Mesenchymal stem cell (in vitro differentiated cells and primary cell): ENCODE results near the gene ARHGAP19.

ENCODE experiments used
- DNase-seq: peaks from one replicate; pipeline ENCODE4 v3.0.0-alpha.2; 2013
- H2AFZ ChIP-seq: one replicate; pipeline ENCODE4 v1.6.1; 2013; ENCODE audit warnings: low read depth, mild to moderate bottlenecking, control low read depth, inconsistent platforms, low read length, moderate library complexity
- H2AK5ac ChIP-seq: 2 replicates; pipeline ENCODE4 v1.6.1; 2013; ENCODE audit warnings: low read length, moderate library complexity, mild to moderate bottlenecking, inconsistent platforms; ENCODE audit not compliant: severe bottlenecking
- H2BK120ac ChIP-seq: one replicate; pipeline ENCODE4 v1.6.1; 2013; ENCODE audit warnings: low read depth, mild to moderate bottlenecking, inconsistent platforms, low read length, moderate library complexity
- H2BK12ac ChIP-seq, 2 experiments: one replicate each; pipeline ENCODE4 v1.6.1; 2013; ENCODE audit warnings: inconsistent platforms in 2 of 2, low read length in 2 of 2, mild to moderate bottlenecking in 2 of 2, moderate library complexity in 2 of 2, control low read depth in 1 of 2
- H2BK15ac ChIP-seq: one replicate; pipeline ENCODE4 v1.6.1; 2013; ENCODE audit warnings: mild to moderate bottlenecking, low read depth, inconsistent platforms; ENCODE audit not compliant: poor library complexity, severe bottlenecking
- H2BK5ac ChIP-seq: 2 replicates; pipeline ENCODE4 v1.6.1; 2013; ENCODE audit warnings: low read depth, mild to moderate bottlenecking, low read length, control low read depth, inconsistent platforms; ENCODE audit not compliant: poor library complexity, severe bottlenecking
- H3K14ac ChIP-seq, 2 experiments: one replicate each; pipeline ENCODE4 v1.6.1; 2013; ENCODE audit warnings: inconsistent platforms in 2 of 2, low read length in 2 of 2, control low read depth in 1 of 2, mild to moderate bottlenecking in 1 of 2, moderate library complexity in 1 of 2
- H3K18ac ChIP-seq, 2 experiments: one replicate each; pipeline ENCODE4 v1.6.1; 2013; ENCODE audit warnings: inconsistent platforms in 2 of 2, low read length in 2 of 2, control low read depth in 1 of 2, low read depth in 1 of 2, mild to moderate bottlenecking in 1 of 2
- H3K23ac ChIP-seq, 2 experiments: one replicate each; pipeline ENCODE4 v1.6.1; 2013; ENCODE audit warnings: inconsistent platforms in 2 of 2, low read length in 2 of 2, mild to moderate bottlenecking in 2 of 2, moderate library complexity in 2 of 2, control low read depth in 1 of 2
- H3K27ac ChIP-seq: 2 replicates; pipeline ENCODE4 v1.5.1; 2013; ENCODE audit warnings: mild to moderate bottlenecking, moderate library complexity, low read length, control low read depth, inconsistent platforms; ENCODE audit not compliant: poor library complexity, severe bottlenecking
- H3K27me3 ChIP-seq, 2 experiments: 2 replicates each; pipeline versions ENCODE4 v1.6.1 to v1.7.0; 2013; ENCODE audit warnings: low read length in 2 of 2, mild to moderate bottlenecking in 2 of 2, moderate library complexity in 2 of 2, control low read depth in 1 of 2, inconsistent platforms in 1 of 2; ENCODE audit not compliant: control insufficient read depth in 1 of 2, insufficient read depth in 1 of 2
- H3K36me3 ChIP-seq, 2 experiments: 2 replicates each; pipeline versions ENCODE4 v1.6.1 to v1.7.0; 2013; ENCODE audit warnings: low read length in 2 of 2, control low read depth in 1 of 2, inconsistent platforms in 1 of 2, low read depth in 1 of 2, mild to moderate bottlenecking in 1 of 2; ENCODE audit not compliant: insufficient read depth in 2 of 2, control insufficient read depth in 1 of 2
- H3K4ac ChIP-seq, 2 experiments: one replicate each; pipeline ENCODE4 v1.6.1; 2013; ENCODE audit warnings: inconsistent platforms in 2 of 2, low read length in 2 of 2, mild to moderate bottlenecking in 2 of 2, moderate library complexity in 2 of 2, control low read depth in 1 of 2, low read depth in 1 of 2
- H3K4me1 ChIP-seq: 2 replicates; pipeline ENCODE4 v1.6.1; 2013; ENCODE audit warnings: low read depth, low read length, control low read depth; ENCODE audit not compliant: control insufficient read depth, insufficient read depth
- H3K4me2 ChIP-seq: 2 replicates; pipeline ENCODE4 v1.6.1; 2013; ENCODE audit warnings: low read length, mild to moderate bottlenecking, inconsistent platforms; ENCODE audit not compliant: poor library complexity, severe bottlenecking
- H3K4me3 ChIP-seq, 2 experiments: 2 replicates each; pipeline versions ENCODE4 v1.5.1 to v1.7.0; 2013; ENCODE audit warnings: low read length in 2 of 2, mild to moderate bottlenecking in 2 of 2, control low read depth in 1 of 2, low read depth in 1 of 2; ENCODE audit not compliant: insufficient read depth in 1 of 2
- H3K79me1 ChIP-seq: replicated peaks from 2 replicates; pipeline ENCODE4 v1.6.1; 2013; ENCODE audit warnings: mild to moderate bottlenecking, control low read depth, low read length, inconsistent platforms; ENCODE audit not compliant: poor library complexity, severe bottlenecking
- H3K9ac ChIP-seq: 2 replicates; pipeline ENCODE4 v1.7.0; 2013; ENCODE audit warnings: mild to moderate bottlenecking, low read length, moderate library complexity
- H3K9me3 ChIP-seq: 2 replicates; pipeline ENCODE4 v1.7.0; 2013; ENCODE audit warnings: mild to moderate bottlenecking, low read length; ENCODE audit not compliant: control insufficient read depth
- H4K8ac ChIP-seq: one replicate; pipeline ENCODE4 v1.6.1; 2013; ENCODE audit warnings: inconsistent platforms, mild to moderate bottlenecking, low read length, moderate library complexity
- H4K91ac ChIP-seq: one replicate; pipeline ENCODE4 v1.6.1; 2013; ENCODE audit warnings: mild to moderate bottlenecking, low read length, inconsistent platforms
- WGBS: methylation state at CpG from one replicate; pipeline ENCODE4 v1.1.7; 2013; ENCODE audit warnings: mixed read lengths; 5-methylcytosine and 5-hydroxymethylcytosine counted together

Gene ARHGAP19

DNA sequence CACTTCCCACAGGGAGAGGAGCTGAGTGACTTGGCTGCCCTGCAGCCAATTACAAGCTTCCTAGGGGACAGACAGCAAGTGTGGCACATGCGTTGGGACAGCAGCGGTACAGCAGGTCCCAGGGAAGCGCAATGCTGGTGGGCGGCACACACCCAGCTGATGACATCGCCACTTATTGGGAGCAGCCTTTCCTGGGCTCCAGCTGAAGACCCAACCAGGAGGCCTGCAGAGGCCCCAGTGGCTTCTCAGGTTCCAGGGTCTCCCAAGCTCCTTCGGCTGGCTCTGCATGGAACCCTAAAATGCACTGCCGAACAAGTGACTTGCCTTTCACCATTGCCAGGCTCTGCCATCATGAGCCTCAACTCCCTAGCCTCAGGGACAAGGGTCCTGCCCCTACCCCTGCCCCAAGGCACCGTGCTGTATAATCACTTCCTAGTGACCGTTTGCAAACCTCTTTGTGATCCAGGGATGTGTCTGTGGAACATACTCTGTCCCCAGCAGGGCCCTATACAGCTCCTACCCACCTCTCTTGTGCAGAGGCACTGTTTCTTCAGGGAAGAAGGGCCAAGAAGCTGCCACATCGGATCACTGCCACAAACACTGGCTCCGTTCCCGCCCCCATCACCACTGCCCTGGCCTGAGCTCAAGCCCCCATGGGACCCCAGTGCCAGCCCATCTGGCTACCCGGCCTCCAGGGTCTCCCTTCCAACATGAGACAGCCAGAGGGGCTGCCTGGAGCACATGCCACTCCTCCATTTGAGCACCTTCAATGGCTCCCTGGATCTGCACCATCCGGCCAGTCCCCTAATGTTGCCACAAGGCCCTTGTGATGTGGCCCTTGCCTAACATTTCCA lies 87.4 kb downstream of the ARHGAP19 start:
- no peak overlapping the region for H3K14ac ChIP-seq
- H2BK12ac ChIP-seq: no peak overlapping the region
- no peak overlapping the region for H3K4me2 ChIP-seq
- no peak overlapping the region for H3K9ac ChIP-seq
- H3K9me3 ChIP-seq: no peaks in the 10 kb centered on the region
- H3K18ac ChIP-seq: no peak overlapping the region
- no peak for DNase-seq
- H2AFZ ChIP-seq: no peak overlapping the region
- no peak overlapping the region for H2BK120ac ChIP-seq
- WGBS: 86% methylated on average over 14 of the region's 14 CpGs
- H4K91ac ChIP-seq: no peak overlapping the region
- H3K4me1 ChIP-seq: peaks cover 3% of the 10 kb centered on the region
- H4K8ac ChIP-seq: no peak overlapping the region
- H3K27ac ChIP-seq: no peak overlapping the region
- H3K36me3 ChIP-seq: no peaks in the 10 kb centered on the region
- H3K79me1 ChIP-seq: no peaks in the 10 kb centered on the region
- no peak overlapping the region for H2BK15ac ChIP-seq
- no peak overlapping the region for H2BK5ac ChIP-seq
- no peak overlapping the region for H3K4ac ChIP-seq
- no peak overlapping the region for H2AK5ac ChIP-seq
- H3K4me3 ChIP-seq: no peak overlapping the region
- no peak overlapping the region for H3K23ac ChIP-seq
- peaks cover 25 to 30% of the 10 kb centered on the region in 2 experiments for H3K27me3 ChIP-seq

DNA sequence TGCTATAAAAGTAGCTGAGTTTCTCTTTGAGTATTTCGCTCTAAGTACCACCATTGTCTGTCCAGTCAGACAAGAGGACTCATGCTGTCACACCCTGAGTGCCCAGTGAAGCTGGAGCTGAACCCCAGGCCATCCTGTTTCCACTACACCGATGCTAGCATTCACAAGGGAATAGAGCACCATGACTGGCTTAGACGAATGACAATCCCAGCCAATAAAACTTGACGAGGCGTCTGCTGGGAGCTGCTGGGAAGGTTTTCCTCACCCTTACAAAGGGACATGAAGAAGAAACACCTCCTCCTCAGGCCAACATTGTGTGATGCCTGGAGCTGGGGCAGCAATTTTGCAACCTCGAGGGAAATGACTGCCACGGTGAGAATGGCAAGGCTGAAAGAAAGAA lies 89.2 kb downstream of the ARHGAP19 start:
- Histone ChIP-seq H3K27me3 (peaks cover 26 to 34% of the 10 kb centered on the region in 2 experiments), H2BK15ac (no peak overlapping the region), H2AFZ (no peak overlapping the region), H3K18ac (no peak overlapping the region), H3K4ac (no peak overlapping the region), H3K79me1 (no peaks in the 10 kb centered on the region), H2BK120ac (no peak overlapping the region), H4K91ac (no peak overlapping the region), H3K14ac (no peak overlapping the region), H3K4me1 (peaks cover 3% of the 10 kb centered on the region), H3K4me2 (no peak overlapping the region), H2AK5ac (no peak overlapping the region), H3K9ac (no peak overlapping the region), H2BK5ac (no peak overlapping the region), H2BK12ac (no peak overlapping the region), H3K9me3 (no peaks in the 10 kb centered on the region), H4K8ac (no peak overlapping the region), H3K4me3 (no peak overlapping the region), H3K27ac (no peak overlapping the region), H3K36me3 (no peaks in the 10 kb centered on the region), H3K23ac (no peak overlapping the region)
- WGBS: 87% methylated on average over 7 of the region's 7 CpGs
- no peak for DNase-seq

DNA sequence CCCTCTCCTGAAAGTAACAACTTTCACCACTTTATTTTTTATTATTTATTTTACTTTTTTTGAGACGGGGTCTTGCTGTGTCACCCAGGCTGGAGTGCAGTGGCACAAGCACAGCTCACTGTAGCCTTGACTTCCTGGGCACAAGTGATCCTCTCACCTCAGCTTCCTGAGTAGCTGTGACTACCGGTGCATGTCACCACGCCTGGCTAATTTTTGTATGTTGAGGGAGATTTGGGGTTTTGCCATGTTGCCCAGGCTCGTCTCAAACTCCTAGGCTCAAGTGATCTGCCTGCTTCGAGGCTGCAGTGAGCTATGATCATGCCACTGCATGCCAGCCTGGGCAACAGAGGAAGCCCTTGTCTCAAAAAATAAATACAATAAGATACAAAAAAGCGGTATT lies 91.8 kb downstream of the ARHGAP19 start:
- 88% methylated on average over 5 of the region's 6 CpGs for WGBS
- H2BK5ac ChIP-seq: no peak overlapping the region

DNA sequence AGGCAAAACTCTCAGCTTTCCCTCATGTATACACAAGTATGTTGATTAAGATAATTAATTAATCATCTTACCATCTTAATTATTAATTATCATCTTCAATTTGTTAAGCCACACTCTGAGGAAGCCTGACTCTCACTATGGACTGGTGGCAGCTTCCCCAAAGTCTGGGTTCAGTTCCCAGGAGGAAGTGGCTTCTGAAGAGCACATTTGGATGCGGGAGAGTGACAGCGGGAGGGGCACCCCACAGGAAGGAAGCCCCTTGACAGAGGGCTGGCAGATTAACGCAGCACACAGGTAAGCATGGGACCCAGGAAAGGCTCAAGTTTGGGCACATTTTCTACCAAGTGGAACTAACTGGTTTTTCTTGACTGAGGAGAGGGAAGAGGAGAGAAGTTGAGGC lies 93.3 kb downstream of the ARHGAP19 start:
- Histone ChIP-seq H3K9ac (no peak overlapping the region), H4K91ac (no peak overlapping the region), H3K4me3 (no peak overlapping the region), H3K4me2 (no peak overlapping the region), H3K27ac (no peak overlapping the region), H2AK5ac (no peak overlapping the region), H3K9me3 (no peaks in the 10 kb centered on the region), H3K4ac (no peak overlapping the region), H3K18ac (no peak overlapping the region), H3K79me1 (no peaks in the 10 kb centered on the region), H2BK15ac (no peak overlapping the region), H2BK5ac (no peak overlapping the region), H3K27me3 (peaks cover 20 to 29% of the 10 kb centered on the region in 2 experiments), H3K36me3 (no peaks in the 10 kb centered on the region), H4K8ac (no peak overlapping the region), H3K14ac (peak overlapping the region in 1 of 2 experiments; percentile 51), H2BK120ac (no peak overlapping the region), H2BK12ac (no peak overlapping the region), H3K23ac (peak overlapping the region in 1 of 2 experiments; percentile 9), H3K4me1 (peaks cover 14% of the 10 kb centered on the region), H2AFZ (no peak overlapping the region)
- no peak for DNase-seq
- 75% methylated on average over 3 of the region's 3 CpGs for WGBS

More for the DNA sequence above, 91.8 kb downstream of the ARHGAP19 start:
- Histone ChIP-seq H2AK5ac (no peak overlapping the region), H4K8ac (no peak overlapping the region), H4K91ac (no peak overlapping the region), H2BK12ac (no peak overlapping the region), H3K14ac (no peak overlapping the region), H3K27ac (no peak overlapping the region), H3K27me3 (peaks cover 16 to 26% of the 10 kb centered on the region in 2 experiments), H2AFZ (no peak overlapping the region), H3K4me2 (no peak overlapping the region), H3K23ac (no peak overlapping the region), H3K4ac (no peak overlapping the region), H3K4me1 (peaks cover 13% of the 10 kb centered on the region), H2BK15ac (no peak overlapping the region), H3K9ac (no peak overlapping the region), H2BK120ac (no peak overlapping the region), H3K36me3 (no peaks in the 10 kb centered on the region), H3K18ac (no peak overlapping the region), H3K4me3 (no peak overlapping the region), H3K79me1 (no peaks in the 10 kb centered on the region), H3K9me3 (no peaks in the 10 kb centered on the region)
- DNase-seq: no peak
